Measurements from ENCODE around the gene INPP4B.

The INPP4B gene

DNA sequence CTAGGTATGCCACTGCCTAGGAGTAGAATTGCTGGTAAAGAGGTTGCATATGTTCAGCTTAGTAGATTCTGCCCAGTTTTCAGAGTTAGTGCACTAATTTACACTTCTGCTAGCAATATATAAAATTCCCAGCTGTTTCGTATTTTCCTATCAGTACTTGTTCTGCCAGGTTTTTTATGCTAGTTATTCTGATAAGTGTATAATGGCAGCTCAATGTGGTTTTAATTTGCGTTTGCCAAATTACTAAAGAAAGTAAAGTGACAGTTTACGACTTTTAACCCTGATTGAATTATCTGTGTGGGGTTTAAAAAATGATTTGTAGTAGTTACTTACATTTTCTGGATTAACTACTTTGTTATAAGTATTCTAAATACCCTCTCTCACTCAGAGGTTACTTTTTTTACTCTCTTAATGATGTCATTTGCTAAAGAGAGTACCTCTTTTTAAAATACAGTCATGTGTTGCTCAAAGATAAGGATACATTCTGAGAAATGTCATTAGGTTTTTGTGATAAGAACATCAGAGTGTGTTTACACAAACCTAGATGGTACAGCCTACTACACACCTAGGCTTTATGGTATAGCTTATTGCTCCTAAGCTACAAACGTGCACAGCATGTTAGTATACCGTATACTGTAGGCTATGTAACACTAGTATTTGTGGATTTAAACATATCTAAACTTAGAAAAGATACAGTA lies 846.5 kb downstream of the INPP4B start:
- DNase-seq (ENCODE audit: low read depth in 3 of 3), result no peak

DNA sequence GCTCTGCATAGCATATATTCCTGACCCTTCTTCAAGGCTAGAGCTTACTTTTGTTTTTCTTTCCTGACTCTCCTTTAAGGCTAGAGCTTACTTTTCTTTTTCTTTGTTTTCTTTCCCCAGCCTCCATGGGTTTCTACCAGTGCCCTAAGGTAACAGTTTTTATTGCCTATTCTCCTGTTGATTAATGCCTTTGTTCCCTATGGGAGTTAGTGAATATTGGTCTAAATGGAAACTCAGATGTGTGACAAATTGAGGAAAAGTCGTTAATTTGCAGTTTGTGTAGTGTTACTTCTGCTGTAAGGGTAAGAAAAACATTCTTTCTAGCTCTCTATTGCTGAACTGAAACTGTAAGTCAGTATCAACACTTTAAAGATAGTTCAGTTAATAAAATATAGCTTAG lies 851.0 kb downstream of the INPP4B start:
- DNase-seq (ENCODE audit: low read depth in 3 of 3), result no peak

DNA sequence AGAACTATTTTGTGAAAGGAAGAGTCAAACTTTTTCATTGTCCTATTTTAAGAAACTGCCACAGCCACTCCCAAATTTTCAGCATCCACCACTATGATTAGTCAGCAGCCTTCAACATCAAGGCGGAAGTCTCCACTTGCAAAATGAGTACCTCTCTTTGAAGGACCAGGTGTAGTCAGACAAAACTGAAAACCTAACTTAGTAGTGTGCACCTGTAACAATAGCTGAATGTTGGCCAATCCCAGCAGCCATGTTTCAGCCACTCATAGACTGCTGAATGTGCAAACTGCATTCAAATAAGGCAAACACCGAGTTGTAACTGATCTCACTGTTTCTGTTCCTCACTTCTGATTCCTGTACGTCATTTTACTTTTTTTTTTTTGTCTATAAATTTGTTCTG lies 868.7 kb downstream of the INPP4B start:
- no peak for DNase-seq (ENCODE audit: low read depth in 3 of 3)

Measured in stimulated activated CD4-positive, alpha-beta T cell treated with anti-CD3 and anti-CD28 coated beads, TNF-alpha, amount 100 ng/mL, for 48 hours (primary cell).